Omental fat pad (tissue), 4 donors: Measurements from ENCODE around the gene RAD50. TPM values are rescaled to one million over a fixed set of nuclear protein-coding genes. Genes with fewer than 3 reads are reported as not detected.
"Not testable (repeated sequence)": the region's sequence is repeated elsewhere in the genome, so short reads cannot be mapped to it uniquely, and the experiment has no call there.

Source experiments
- ATAC-seq: fragments of 150-250 bp; one replicate; pipeline ENCODE4 v1.9.1; 2016; ENCODE audit warnings: mild to moderate bottlenecking, moderate library complexity; ENCODE audit not compliant: low FRiP score
- DNase-seq: peaks from one replicate; pipeline ENCODE4 v3.0.0-alpha.2; 2019; ENCODE audit warnings: low spot score
- total RNA-seq, 4 donors: library from RNA; depleted of rRNA; stranded (reverse); fragments of >200 nt; gene quantifications; one replicate each; pipeline ENCODE4 v1.1.0, GENCODE V29; 2016
- TF ChIP-seq, protein P1 (sequence below), 3 donors: fragments of 450-650 bp; IDR thresholded peaks; one replicate each; pipeline ENCODE4 v1.5.1; 2016 to 2017; ENCODE audit warnings: antibody characterized with exemption in 3 of 3, mild to moderate bottlenecking in 3 of 3, moderate library complexity in 2 of 3

The RAD50 gene
- total RNA-seq, 4 donors from 2014 or later = 23.4 to 37.4 (median 29.8) TPM

DNA sequence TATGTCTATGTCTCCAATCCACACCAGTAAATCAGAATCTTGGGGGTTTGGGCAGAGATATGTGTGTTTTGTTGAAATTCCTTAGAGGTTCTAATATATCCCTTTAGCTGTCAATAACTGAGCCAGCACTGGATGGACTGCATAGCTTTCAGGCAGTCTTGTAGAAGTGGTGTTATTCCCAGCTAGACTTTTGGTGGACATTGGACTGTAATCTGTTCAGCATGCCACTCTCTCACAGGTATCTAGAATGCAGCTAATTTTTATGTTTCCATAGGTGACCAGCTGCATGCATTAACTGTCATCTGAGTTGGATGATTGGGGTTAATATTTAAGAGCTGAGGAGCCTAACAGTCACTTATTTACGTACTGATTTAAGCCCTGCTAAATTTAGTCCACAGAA lies 56.1 kb downstream of the RAD50 start:
- ATAC-seq (no peak), DNase-seq (no peak)
- TF ChIP-seq, protein P1, sequence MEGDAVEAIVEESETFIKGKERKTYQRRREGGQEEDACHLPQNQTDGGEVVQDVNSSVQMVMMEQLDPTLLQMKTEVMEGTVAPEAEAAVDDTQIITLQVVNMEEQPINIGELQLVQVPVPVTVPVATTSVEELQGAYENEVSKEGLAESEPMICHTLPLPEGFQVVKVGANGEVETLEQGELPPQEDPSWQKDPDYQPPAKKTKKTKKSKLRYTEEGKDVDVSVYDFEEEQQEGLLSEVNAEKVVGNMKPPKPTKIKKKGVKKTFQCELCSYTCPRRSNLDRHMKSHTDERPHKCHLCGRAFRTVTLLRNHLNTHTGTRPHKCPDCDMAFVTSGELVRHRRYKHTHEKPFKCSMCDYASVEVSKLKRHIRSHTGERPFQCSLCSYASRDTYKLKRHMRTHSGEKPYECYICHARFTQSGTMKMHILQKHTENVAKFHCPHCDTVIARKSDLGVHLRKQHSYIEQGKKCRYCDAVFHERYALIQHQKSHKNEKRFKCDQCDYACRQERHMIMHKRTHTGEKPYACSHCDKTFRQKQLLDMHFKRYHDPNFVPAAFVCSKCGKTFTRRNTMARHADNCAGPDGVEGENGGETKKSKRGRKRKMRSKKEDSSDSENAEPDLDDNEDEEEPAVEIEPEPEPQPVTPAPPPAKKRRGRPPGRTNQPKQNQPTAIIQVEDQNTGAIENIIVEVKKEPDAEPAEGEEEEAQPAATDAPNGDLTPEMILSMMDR (IDR thresholded peaks at IDR 0.05) = no peak

DNA sequence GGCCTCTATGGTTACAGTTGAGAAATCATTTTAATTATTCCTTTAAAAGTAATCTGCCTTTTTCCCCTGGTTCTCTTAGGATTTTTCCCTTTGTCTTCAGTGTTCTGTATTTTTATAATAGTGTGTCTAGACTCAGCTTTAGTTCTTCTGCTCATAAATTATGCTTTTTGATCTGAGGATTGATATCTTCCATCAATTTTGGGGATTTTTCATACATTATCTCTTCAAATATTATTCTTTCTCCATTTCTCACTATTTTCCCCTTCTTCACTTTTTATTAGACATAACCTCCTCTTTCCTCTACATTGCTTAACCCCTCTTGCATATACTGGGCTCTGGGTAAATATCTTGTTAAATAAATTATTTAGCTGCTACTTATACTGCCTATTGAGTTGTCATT lies 64.9 kb downstream of the RAD50 start:
- TF ChIP-seq, protein P1 (IDR thresholded peaks at IDR 0.05) = no peak
- no peak for DNase-seq
- ATAC-seq = no peak

DNA sequence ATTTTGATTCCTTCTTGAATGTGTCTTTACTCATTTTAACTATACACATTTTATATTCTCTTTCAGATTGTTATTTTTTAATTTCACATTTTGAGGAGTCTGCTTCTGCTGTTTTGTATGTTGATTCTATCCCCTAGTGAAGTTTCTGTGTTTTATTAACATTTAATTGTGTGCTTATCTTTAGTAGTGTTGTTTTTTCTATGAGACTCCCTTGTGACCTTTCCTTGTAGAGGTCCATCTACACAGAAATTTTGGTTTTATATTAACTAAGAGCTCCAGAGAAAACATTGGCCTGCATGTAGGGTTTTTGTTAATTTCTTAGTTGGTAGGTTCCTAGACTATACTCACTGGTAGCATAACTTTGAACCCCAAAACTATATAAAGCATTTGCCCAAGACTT lies 65.8 kb downstream of the RAD50 start:
- no peak for DNase-seq
- ATAC-seq = no peak
- TF ChIP-seq, protein P1 (IDR thresholded peaks at IDR 0.05) = no peak

DNA sequence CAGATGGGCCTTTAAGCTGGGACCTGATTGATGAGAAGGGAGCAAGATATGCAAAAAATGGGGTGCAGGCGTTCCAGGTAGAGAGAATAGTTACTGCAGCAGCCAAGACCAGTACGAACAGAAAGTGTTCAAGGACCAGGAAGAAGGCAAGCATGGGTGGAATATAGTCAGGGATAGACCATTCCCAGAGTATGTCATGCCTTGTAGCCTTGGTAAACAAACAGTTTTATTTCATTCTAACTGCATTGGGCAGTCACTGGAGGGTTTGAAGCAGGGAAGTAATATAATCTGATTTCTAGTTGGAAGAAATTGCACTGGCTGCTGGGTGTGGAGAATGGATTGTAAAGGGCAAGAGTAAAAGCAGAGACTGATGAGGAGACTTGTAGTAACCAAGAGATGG lies 70.7 kb downstream of the RAD50 start:
- no peak for ATAC-seq
- DNase-seq = no peak
- TF ChIP-seq, protein P1 (IDR thresholded peaks at IDR 0.05) = no peak

DNA sequence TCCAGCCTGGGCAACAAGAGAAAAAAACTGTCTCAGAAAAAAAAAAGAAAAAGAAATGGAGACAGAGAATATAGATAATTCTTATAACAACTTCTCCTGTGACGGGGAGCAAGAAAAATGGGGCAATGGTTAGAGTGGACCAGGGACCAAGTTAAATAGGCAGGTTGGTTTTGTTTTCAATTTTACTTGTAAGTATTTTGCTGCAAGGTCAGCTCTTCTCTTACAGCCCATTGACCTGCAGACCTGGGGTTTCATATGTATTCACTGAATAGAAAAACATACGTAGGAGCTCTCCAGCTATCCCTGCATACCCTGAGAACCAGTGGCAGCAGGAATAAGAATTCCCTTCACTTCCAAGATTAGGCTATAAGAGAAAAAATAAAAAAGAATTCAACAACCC lies 72.0 kb downstream of the RAD50 start:
- no peak for DNase-seq
- ATAC-seq = no peak
- TF ChIP-seq, protein P1 (IDR thresholded peaks at IDR 0.05) = no peak

DNA sequence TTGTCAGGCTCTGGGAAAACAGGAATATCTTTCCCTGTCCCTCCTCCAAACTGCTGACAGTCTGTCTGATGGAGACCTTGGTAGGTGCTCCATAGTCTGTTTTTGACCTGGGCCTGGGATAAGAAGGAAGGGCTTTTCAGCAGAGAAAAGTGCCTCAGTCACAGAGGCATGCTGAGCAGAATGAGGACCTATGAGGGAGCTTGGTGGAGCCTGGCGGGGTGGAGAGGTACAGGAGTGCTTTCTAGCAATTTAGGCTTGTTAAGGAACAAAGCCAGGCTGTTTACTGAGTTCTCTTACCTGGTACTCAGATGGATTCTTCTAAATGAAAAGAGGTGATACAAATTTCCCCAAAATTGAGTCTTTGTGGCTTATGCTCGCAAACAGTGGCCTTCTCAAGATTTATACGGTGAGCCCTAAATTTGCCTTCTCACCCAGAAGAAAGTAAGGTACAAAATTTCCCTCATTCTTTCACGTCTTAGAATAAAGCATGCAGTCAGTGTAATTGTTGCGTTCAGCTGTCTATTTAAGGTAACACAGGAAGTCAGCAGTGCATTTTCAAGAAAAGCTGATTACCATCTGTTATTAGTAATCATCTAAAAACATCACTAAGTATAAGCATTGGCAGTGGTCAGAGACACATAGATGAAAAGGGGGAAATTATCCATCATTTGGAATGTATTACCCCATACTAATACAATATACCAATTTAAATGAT lies 72.6 kb downstream of the RAD50 start:
- no peak for DNase-seq
- no peak for ATAC-seq
- TF ChIP-seq, protein P1 (IDR thresholded peaks at IDR 0.05) = no peak

DNA sequence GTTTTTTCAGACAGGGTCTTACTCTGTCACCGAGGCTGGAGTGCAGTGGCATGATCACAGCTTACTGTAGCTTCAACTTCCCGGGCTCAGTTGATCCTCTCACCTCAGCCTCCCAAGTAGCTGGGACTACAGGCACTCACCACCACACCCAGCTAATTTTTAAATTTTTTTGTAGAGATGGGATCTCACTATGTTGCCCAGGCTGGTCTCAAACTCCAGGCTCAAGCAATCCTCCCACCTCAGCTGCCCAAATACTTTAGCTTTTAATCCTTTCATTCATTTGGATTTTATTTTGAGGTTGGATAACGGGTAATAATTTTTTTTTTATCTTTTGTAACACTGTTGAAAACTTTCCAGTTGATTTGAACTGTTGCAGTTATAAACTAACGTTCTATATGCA lies 76.8 kb downstream of the RAD50 start:
- not testable (repeated sequence) for DNase-seq, ATAC-seq
